ENCODE data around the gene PTDSS2. TPM values are rescaled to one million over a fixed set of nuclear protein-coding genes. Genes with fewer than 3 reads are reported as not detected.

The PTDSS2 gene
- total and polyA plus RNA-seq, 9 of the 15 experiments (the other 6 are each of a cell fraction or from before 2014, with no cell fraction given): 0.45 to 53.9 (median 17.2) TPM

- no peak for TF ChIP-seq FOXM1 (IDR thresholded peaks at IDR 0.05; ENCODE audit: low read depth)
- TF ChIP-seq FOXM1 (CRISPR knock-in tag; IDR thresholded peaks at IDR 0.05; ENCODE audit: low read depth): no peak
- no peak for TF ChIP-seq PYGO2 (tag; IDR thresholded peaks at IDR 0.05)
- no peak for TF ChIP-seq NCOA4 (IDR thresholded peaks at IDR 0.05; ENCODE audit: partially characterized antibody)
- TF ChIP-seq DACH1 (IDR thresholded peaks at IDR 0.05; ENCODE audit: partially characterized antibody): no peak
- no peak for TF ChIP-seq C11orf30 (IDR thresholded peaks at IDR 0.05; ENCODE audit: low read depth)
- TF ChIP-seq TRIM28 (IDR thresholded peaks at IDR 0.05): peak; percentile 38; the same call in 1 of the 2 replicates
- no peak for TF ChIP-seq TFAP4 (CRISPR knock-in tag; IDR thresholded peaks at IDR 0.05; ENCODE audit: borderline replicate concordance)
- TF ChIP-seq STAT5B (CRISPR knock-in tag; IDR thresholded peaks at IDR 0.05): no peak
- TF ChIP-seq SMARCB1 (IDR thresholded peaks at IDR 0.05; ENCODE audit: insufficient read length, low read depth): no peak
- no peak for TF ChIP-seq ZNF224 (CRISPR knock-in tag; IDR thresholded peaks at IDR 0.05)
- TF ChIP-seq CUX1 (CRISPR knock-in tag; IDR thresholded peaks at IDR 0.05): no peak
- no peak for TF ChIP-seq BACH1 (tag; IDR thresholded peaks at IDR 0.05)
- TF ChIP-seq ZNF324 (CRISPR knock-in tag; IDR thresholded peaks at IDR 0.05): peak; percentile 98
- TF ChIP-seq CBX1 (IDR thresholded peaks at IDR 0.05; ENCODE audit: low read depth): 0 out of 2 replicates have a peak, but pooled peaks have one; percentile 51
- TF ChIP-seq RBM22 (IDR thresholded peaks at IDR 0.05; ENCODE audit: low read depth, low read length, poor library complexity, severe bottlenecking): no peak
- no peak for TF ChIP-seq GATAD2B (IDR thresholded peaks at IDR 0.05; ENCODE audit: borderline replicate concordance)
- no peak for TF ChIP-seq HDAC6 (IDR thresholded peaks at IDR 0.05; ENCODE audit: low read depth, low read length)
- no peak for TF ChIP-seq TEAD4 (IDR thresholded peaks at IDR 0.05; ENCODE audit: low read length)
- no peak for TF ChIP-seq TEAD4 (CRISPR knock-in tag; IDR thresholded peaks at IDR 0.05; ENCODE audit: borderline replicate concordance)
- no peak for TF ChIP-seq CTBP1 (IDR thresholded peaks at IDR 0.05; ENCODE audit: borderline replicate concordance)
- no peak for TF ChIP-seq KDM1A (IDR thresholded peaks at IDR 0.05)
Measured at GRCh38 chr11:516400-516799, 66.3 kb downstream of the PTDSS2 start (continued).
